Progenitor cell of endocrine pancreas (in vitro differentiated cells): ENCODE results near the gene GABRB1. TPM values are rescaled to one million over a fixed set of nuclear protein-coding genes. Genes with fewer than 3 reads are reported as not detected.

ENCODE experiments used
- DNase-seq: peaks from one replicate; pipeline ENCODE4 v3.0.0; 2021; ENCODE audit warnings: low spot score; ENCODE audit not compliant: unreplicated experiment
- H3K27ac Mint-ChIP-seq: 2 replicates; pipeline ENCODE4 v1.8.0; 2021; ENCODE audit warnings: mild to moderate bottlenecking, moderate library complexity, mixed read lengths
- H3K27me3 Mint-ChIP-seq: 2 replicates; pipeline ENCODE4 v1.8.0; 2021; ENCODE audit warnings: mixed read lengths
- H3K36me3 Mint-ChIP-seq: 2 replicates; pipeline ENCODE4 v1.8.0; 2022; ENCODE audit warnings: mixed read lengths; ENCODE audit not compliant: insufficient read depth
- H3K4me1 Mint-ChIP-seq: 2 replicates; pipeline ENCODE4 v1.8.0; 2021; ENCODE audit warnings: low read depth, mixed read lengths
- H3K4me3 Mint-ChIP-seq: 2 replicates; pipeline ENCODE4 v1.8.0; 2021; ENCODE audit warnings: low read depth, mild to moderate bottlenecking, moderate library complexity, mixed read lengths
- H3K9me3 Mint-ChIP-seq: 2 replicates; pipeline ENCODE4 v1.8.0; 2021; ENCODE audit warnings: low read depth, mixed read lengths
- CTCF ChIP-seq: fragments of 200-600 bp; sonication (generic); IDR thresholded peaks from one replicate; pipeline ENCODE4 v1.5.0; 2021; ENCODE audit warnings: antibody characterized with exemption, mild to moderate bottlenecking; ENCODE audit not compliant: unreplicated experiment
- total RNA-seq: library from RNA; stranded (reverse); gene quantifications from 2 replicates; pipeline ENCODE4 v1.2.1, GENCODE V29; 2021

GABRB1 gene
- total RNA-seq, 1 donor from 2014 or later, result 1.2 TPM

DNA sequence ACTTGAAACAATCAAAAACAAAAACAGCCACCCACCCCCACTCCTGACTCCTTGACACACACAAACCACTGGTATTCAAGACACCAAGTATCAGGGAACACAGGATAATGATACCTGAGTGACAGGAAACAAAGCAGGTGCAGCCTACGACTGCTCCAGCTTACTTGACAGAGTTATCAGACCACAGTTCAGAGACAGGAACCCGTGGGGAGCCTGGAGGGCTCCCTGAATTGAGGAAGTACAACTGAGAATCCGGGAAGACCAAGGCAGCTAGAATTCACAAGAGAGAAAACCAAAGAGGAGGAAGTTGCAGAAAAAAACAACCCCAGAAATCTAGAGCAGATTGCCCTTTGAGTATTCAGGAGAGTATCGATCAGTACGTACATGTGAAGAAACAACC lies 411.6 kb downstream of the GABRB1 start:
- Mint-ChIP-seq H3K27me3 (no peaks in the 10 kb centered on the region), H3K36me3 (peaks cover 1% of the 10 kb centered on the region), H3K4me1 (no peaks in the 10 kb centered on the region), H3K27ac (no peak overlapping the region), H3K9me3 (no peaks in the 10 kb centered on the region), H3K4me3 (no peak overlapping the region)
- no peak for TF ChIP-seq CTCF
- no peak for DNase-seq

DNA sequence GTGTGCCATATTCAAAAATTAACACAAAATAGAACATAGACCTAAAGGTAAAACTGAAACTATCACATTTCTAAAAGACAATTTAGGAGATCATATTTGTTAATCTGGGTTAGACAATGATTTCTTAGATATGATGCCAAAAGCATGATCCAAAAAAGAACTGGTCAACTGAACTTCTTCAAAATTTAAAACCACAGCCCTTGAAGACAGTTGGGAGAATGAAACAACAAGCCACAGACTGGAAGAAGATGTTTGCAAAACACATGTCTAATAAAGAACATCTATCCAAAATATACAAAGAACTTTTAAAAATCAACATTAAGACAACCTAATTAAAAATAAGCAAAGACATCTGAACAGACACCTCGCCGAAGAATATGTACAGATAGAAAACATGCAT lies 412.7 kb downstream of the GABRB1 start:
- TF ChIP-seq CTCF, result no peak
- Mint-ChIP-seq H3K9me3 (no peaks in the 10 kb centered on the region), H3K4me3 (no peak overlapping the region), H3K27ac (no peak overlapping the region), H3K36me3 (peaks cover 6% of the 10 kb centered on the region), H3K27me3 (no peaks in the 10 kb centered on the region), H3K4me1 (peaks cover 2% of the 10 kb centered on the region)
- no peak for DNase-seq

- H3K4me1 Mint-ChIP-seq, result peaks cover 2% of the 10 kb centered on the region
- no peak overlapping the region for H3K4me3 Mint-ChIP-seq
- TF ChIP-seq CTCF, result no peak
- no peaks in the 10 kb centered on the region for H3K27me3 Mint-ChIP-seq
- peak overlapping the region; percentile 12 for H3K27ac Mint-ChIP-seq
- no peaks in the 10 kb centered on the region for H3K9me3 Mint-ChIP-seq
- H3K36me3 Mint-ChIP-seq, result peaks cover 25% of the 10 kb centered on the region
- DNase-seq, result no peak
Observed at GRCh38 chr4:47451657-47452056, 420.3 kb downstream of the GABRB1 start.

GRCh38 chr4:47462799-47463234 lies 431.4 kb downstream of the GABRB1 start:
- Mint-ChIP-seq H3K4me1 (peaks cover 39% of the 10 kb centered on the region), H3K9me3 (no peaks in the 10 kb centered on the region), H3K36me3 (peaks cover 15% of the 10 kb centered on the region), H3K4me3 (peak overlapping the region; percentile 88), H3K27me3 (no peaks in the 10 kb centered on the region), H3K27ac (peak overlapping the region; percentile 90)
- no peak for TF ChIP-seq CTCF
- DNase-seq, result no peak

GRCh38 chr4:47463235-47463956 lies 432.0 kb downstream of the GABRB1 start, which contains the start of gene COMMD8:
Gene COMMD8 (minus strand): TSS chr4:47463702. CDS start chr4:47463651, 51 bp downstream.
- peaks cover 12% of the 10 kb centered on the region for H3K36me3 Mint-ChIP-seq
- H3K4me3 Mint-ChIP-seq, result peak within 1 kb of the TSS; percentile 88
- H3K9me3 Mint-ChIP-seq, result no peaks in the 10 kb centered on the region
- peak within 1 kb of the TSS; percentile 90 for H3K27ac Mint-ChIP-seq
- TF ChIP-seq CTCF, result peak; percentile 59
- H3K4me1 Mint-ChIP-seq, result peaks cover 39% of the 10 kb centered on the region
- H3K27me3 Mint-ChIP-seq, result no peaks in the 10 kb centered on the region
- DNase-seq, result peak; percentile 95
